ENCODE measurements around the gene SMTN.

Gene SMTN

GRCh38 chr22:31153357-31153756 is 72.2 kb downstream of the SMTN start:
- DNase-seq (ENCODE audit: low read depth, low spot score) = no peak

Measured in astrocyte of the hippocampus (primary cell).